ENCODE data around the gene CD52.

DNA sequence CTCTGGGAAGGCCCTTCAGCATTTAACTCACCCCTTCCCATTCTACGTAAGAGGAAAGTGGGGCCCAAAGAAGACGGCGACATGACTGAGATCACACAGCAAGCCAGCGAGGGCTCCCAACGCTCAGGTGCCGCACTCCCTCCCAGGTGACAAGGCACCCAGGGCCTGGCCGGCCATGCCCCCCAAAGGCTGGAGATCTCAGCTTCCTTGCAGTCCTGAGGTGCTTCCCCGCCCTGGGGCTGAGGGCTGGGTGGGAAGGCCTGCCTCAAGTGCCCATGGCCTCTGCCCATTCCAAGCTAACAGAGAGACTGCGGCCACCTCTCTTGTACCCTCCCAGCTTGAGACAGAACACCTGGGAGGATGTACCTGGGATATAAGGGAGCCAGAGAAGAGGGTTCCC, 37.2 kb downstream of the CD52 start:
- no peak for TF ChIP-seq POLR2A (IDR thresholded peaks at IDR 0.05)
- TF ChIP-seq, protein P1, sequence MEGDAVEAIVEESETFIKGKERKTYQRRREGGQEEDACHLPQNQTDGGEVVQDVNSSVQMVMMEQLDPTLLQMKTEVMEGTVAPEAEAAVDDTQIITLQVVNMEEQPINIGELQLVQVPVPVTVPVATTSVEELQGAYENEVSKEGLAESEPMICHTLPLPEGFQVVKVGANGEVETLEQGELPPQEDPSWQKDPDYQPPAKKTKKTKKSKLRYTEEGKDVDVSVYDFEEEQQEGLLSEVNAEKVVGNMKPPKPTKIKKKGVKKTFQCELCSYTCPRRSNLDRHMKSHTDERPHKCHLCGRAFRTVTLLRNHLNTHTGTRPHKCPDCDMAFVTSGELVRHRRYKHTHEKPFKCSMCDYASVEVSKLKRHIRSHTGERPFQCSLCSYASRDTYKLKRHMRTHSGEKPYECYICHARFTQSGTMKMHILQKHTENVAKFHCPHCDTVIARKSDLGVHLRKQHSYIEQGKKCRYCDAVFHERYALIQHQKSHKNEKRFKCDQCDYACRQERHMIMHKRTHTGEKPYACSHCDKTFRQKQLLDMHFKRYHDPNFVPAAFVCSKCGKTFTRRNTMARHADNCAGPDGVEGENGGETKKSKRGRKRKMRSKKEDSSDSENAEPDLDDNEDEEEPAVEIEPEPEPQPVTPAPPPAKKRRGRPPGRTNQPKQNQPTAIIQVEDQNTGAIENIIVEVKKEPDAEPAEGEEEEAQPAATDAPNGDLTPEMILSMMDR (IDR thresholded peaks at IDR 0.05): no peak

All from uterus (tissue), 2 donors.